Fibroblast of lung (primary cell): ENCODE results near the gene EHMT1. TPM values are rescaled to one million over a fixed set of nuclear protein-coding genes. Genes with fewer than 3 reads are reported as not detected.

Experiments
- DNase-seq, 2 donors: peaks; one replicate each; pipeline versions ENCODE4 v3.0.0 to v3.0.0-alpha.2; 2010; ENCODE audit warnings: low read depth in 2 of 2
- H2AFZ ChIP-seq: 2 replicates; pipeline ENCODE4 v1.5.1; 2012; ENCODE audit warnings: low read length, control low read depth, inconsistent platforms
- H3K27ac ChIP-seq: 2 replicates; pipeline ENCODE4 v1.5.1; 2011; ENCODE audit warnings: low read length, control low read depth; ENCODE audit not compliant: insufficient read depth
- H3K27me3 ChIP-seq: 2 replicates; pipeline ENCODE4 v1.5.1; 2011; ENCODE audit warnings: mild to moderate bottlenecking, low read length; ENCODE audit not compliant: control insufficient read depth, insufficient read depth
- H3K36me3 ChIP-seq: 2 replicates; pipeline ENCODE4 v1.5.1; 2011; ENCODE audit warnings: low read length; ENCODE audit not compliant: control insufficient read depth, insufficient read depth
- H3K4me1 ChIP-seq: 2 replicates; pipeline ENCODE4 v1.5.1; 2011; ENCODE audit warnings: low read length; ENCODE audit not compliant: control insufficient read depth, insufficient read depth; ENCODE audit errors: extremely low read depth
- H3K4me2 ChIP-seq: 2 replicates; pipeline ENCODE4 v1.5.1; 2011; ENCODE audit warnings: low read length, control low read depth; ENCODE audit not compliant: insufficient read depth; ENCODE audit errors: extremely low read depth
- H3K4me3 ChIP-seq, 4 experiments: fragments of 200-600 bp in 1 of 4; sonication (generic) in 1 of 4; replicated peaks in 1 of 4; 2 replicates each; pipeline ENCODE4 v1.5.1; 2011 to 2016; ENCODE audit warnings: low read length in 4 of 4, low read depth in 3 of 4, mild to moderate bottlenecking in 3 of 4, control low read depth in 2 of 4, inconsistent platforms in 1 of 4, mixed read lengths in 1 of 4; ENCODE audit not compliant: insufficient read depth in 1 of 4; ENCODE audit errors: control extremely low read depth in 1 of 4
- H3K79me2 ChIP-seq: 2 replicates; pipeline ENCODE4 v1.5.1; 2012; ENCODE audit warnings: mild to moderate bottlenecking, low read length, inconsistent platforms; ENCODE audit not compliant: control insufficient read depth, insufficient read depth
- H3K9ac ChIP-seq: 2 replicates; pipeline ENCODE4 v1.5.1; 2011; ENCODE audit warnings: mild to moderate bottlenecking, low read length, control low read depth; ENCODE audit not compliant: insufficient read depth
- H3K9me3 ChIP-seq: 2 replicates; pipeline ENCODE4 v1.5.1; 2012; ENCODE audit warnings: low read depth, low read length; ENCODE audit not compliant: control insufficient read depth, insufficient read depth
- H4K20me1 ChIP-seq: 2 replicates; pipeline ENCODE4 v1.5.1; 2011; ENCODE audit warnings: low read length; ENCODE audit not compliant: control insufficient read depth, insufficient read depth; ENCODE audit errors: extremely low read depth
- EZH2 ChIP-seq: IDR thresholded peaks from 2 replicates; pipeline ENCODE4 v1.5.1; 2012; ENCODE audit warnings: low read length, control low read depth, mild to moderate bottlenecking; ENCODE audit errors: missing control alignments
- polyA plus RNA-seq, 2 donors: library from polyadenylated mRNA; depleted of rRNA in 1 of 2; stranded (reverse) in 1 of 2; unstranded in 1 of 2; fragments of >200 nt; gene quantifications; 2 replicates each; pipeline ENCODE4 v1.2.1, GENCODE V29; 2011 to 2012; ENCODE audit warnings: missing spikeins in 1 of 2
- total RNA-seq: library from RNA; depleted of rRNA; stranded (reverse); fragments of >200 nt; gene quantifications from 2 replicates; pipeline ENCODE4 v1.2.1, GENCODE V29; 2014
- TF ChIP-seq, protein P1 (sequence below), 2 donors: IDR thresholded peaks in 1 of 2; conservative IDR thresholded peaks in 1 of 2; 1 replicate in 1 of 2; 2 replicates in 1 of 2; pipeline ENCODE4 v1.5.1; 2011 to 2012; ENCODE audit warnings: low read length in 2 of 2, control low read depth in 1 of 2, inconsistent platforms in 1 of 2, low read depth in 1 of 2, mild to moderate bottlenecking in 1 of 2

The EHMT1 gene
- total and polyA plus RNA-seq, 2 donors (not counting 1 experiment from before 2014, with no cell fraction given) = 22.4 to 48.6 TPM

DNA sequence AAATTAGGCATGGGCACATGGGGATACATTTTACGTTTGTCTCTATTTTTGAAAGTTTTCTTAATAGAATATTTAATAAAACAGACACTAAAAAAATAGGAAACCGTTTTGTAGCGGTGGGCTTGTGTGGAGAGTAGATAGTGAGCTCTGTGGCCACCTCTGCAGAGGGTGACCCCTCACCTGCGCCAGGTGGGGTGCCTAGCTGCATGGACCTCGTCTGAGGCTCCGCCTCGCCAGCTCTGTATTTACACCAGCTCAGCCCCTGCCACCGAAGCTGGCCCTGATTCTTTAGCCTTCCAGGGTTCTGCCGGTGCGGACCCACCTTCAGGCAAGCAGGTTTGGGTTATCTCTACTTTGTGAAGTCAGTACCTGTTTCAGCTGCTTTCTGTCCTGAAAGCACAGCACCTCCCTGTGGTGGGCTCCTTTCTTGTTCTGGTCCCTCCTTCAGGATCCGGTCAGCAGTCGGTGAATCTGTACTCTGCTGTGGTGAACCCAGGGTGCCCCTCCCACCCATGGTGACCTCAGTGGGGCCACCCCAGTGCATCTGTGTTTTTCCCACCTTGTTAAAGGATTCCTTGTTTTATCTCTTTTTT, 153.6 kb downstream of the EHMT1 start:
- Histone ChIP-seq H3K79me2 (no peaks in the 10 kb centered on the region), H3K27ac (no peak overlapping the region), H4K20me1 (no peaks in the 10 kb centered on the region), H2AFZ (no peak overlapping the region), H3K4me2 (no peak overlapping the region), H3K27me3 (no peaks in the 10 kb centered on the region), H3K36me3 (peaks cover 5% of the 10 kb centered on the region), H3K4me1 (no peaks in the 10 kb centered on the region), H3K9ac (no peak overlapping the region), H3K9me3 (no peaks in the 10 kb centered on the region), H3K4me3 (no peak overlapping the region)
- DNase-seq = no peak
- TF ChIP-seq, protein P1, sequence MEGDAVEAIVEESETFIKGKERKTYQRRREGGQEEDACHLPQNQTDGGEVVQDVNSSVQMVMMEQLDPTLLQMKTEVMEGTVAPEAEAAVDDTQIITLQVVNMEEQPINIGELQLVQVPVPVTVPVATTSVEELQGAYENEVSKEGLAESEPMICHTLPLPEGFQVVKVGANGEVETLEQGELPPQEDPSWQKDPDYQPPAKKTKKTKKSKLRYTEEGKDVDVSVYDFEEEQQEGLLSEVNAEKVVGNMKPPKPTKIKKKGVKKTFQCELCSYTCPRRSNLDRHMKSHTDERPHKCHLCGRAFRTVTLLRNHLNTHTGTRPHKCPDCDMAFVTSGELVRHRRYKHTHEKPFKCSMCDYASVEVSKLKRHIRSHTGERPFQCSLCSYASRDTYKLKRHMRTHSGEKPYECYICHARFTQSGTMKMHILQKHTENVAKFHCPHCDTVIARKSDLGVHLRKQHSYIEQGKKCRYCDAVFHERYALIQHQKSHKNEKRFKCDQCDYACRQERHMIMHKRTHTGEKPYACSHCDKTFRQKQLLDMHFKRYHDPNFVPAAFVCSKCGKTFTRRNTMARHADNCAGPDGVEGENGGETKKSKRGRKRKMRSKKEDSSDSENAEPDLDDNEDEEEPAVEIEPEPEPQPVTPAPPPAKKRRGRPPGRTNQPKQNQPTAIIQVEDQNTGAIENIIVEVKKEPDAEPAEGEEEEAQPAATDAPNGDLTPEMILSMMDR (conservative IDR thresholded peaks at IDR 0.05 in 1 of 2, IDR thresholded peaks at IDR 0.05 in 1 of 2; ENCODE audit: low read depth in 1 of 2, low read length in 2 of 2) = no peak
- no peak for TF ChIP-seq EZH2

DNA sequence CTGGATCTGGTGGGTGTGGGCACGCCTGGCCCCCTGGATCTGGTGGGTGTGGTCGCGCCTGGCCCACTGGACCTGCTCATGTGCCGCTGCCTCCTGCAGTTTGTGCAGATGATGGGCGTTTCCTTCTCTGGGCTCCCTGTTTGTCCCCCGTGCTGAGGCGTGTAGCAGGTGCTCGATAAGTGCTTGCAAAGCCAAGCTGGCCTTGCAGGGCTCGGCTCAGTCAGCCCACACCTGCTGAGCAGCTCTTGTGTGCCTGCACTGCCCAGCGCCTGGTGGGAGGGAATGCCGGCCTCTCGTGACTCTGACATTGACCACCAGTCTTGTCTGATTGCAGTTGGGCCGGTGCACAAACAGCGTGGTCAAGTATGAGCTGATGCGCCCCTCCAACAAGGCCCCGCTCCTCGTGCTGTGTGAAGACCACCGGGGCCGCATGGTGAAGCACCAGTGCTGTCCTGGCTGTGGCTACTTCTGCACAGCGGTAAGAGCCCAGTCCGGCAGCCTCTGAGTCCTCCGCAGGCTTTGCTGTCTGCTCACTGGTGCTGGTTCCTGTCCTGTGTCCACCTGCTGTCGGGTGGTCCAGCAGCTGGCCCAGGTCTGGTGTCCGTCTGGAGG, 156.1 kb downstream of the EHMT1 start:
- Histone ChIP-seq H3K27ac (no peak overlapping the region), H4K20me1 (no peaks in the 10 kb centered on the region), H3K79me2 (no peaks in the 10 kb centered on the region), H3K36me3 (peaks cover 15% of the 10 kb centered on the region), H3K27me3 (no peaks in the 10 kb centered on the region), H2AFZ (no peak overlapping the region), H3K4me3 (no peak overlapping the region), H3K9me3 (no peaks in the 10 kb centered on the region), H3K4me1 (no peaks in the 10 kb centered on the region), H3K4me2 (no peak overlapping the region), H3K9ac (no peak overlapping the region)
- TF ChIP-seq, protein P1 (conservative IDR thresholded peaks at IDR 0.05 in 1 of 2, IDR thresholded peaks at IDR 0.05 in 1 of 2; ENCODE audit: low read depth in 1 of 2, low read length in 2 of 2) = no peak
- no peak for TF ChIP-seq EZH2
- no peak for DNase-seq

DNA sequence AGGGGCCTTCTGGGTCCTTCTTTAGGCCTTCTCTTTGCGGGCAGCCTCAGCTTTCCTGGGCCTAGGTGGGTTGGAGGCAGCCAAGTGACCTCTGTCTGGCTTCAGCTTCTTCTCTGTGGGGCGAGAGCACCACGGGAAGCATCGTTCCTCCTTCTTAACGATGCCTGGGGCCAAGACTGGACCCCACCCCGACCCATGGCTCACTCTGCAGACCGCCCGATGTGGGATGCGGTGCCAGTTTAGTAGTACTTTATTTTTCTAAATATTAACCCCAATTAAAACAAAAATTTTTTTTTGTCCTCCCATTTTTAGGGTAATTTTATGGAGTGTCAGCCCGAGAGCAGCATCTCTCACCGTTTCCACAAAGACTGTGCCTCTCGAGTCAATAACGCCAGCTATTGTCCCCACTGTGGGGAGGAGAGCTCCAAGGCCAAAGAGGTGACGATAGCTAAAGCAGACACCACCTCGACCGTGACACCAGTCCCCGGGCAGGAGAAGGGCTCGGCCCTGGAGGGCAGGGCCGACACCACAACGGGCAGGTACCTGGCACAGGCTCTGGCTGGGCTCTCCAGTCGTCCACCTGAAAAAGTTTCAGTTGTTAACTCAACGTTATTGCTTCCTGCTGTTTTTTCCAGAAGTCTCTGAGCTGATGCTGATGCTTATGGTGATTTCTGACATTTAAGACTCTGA, 157.6 kb downstream of the EHMT1 start:
- Histone ChIP-seq H3K9ac (no peak overlapping the region), H3K79me2 (no peaks in the 10 kb centered on the region), H3K27me3 (no peaks in the 10 kb centered on the region), H3K36me3 (peaks cover 18% of the 10 kb centered on the region), H3K9me3 (no peaks in the 10 kb centered on the region), H3K4me1 (no peaks in the 10 kb centered on the region), H3K27ac (no peak overlapping the region), H2AFZ (no peak overlapping the region), H3K4me2 (no peak overlapping the region), H3K4me3 (no peak overlapping the region), H4K20me1 (no peaks in the 10 kb centered on the region)
- DNase-seq = no peak
- TF ChIP-seq, protein P1 (conservative IDR thresholded peaks at IDR 0.05 in 1 of 2, IDR thresholded peaks at IDR 0.05 in 1 of 2; ENCODE audit: low read depth in 1 of 2, low read length in 2 of 2) = no peak
- no peak for TF ChIP-seq EZH2
